SK-N-SH (cell line): ENCODE data around the gene SH3GLB1. TPM values are rescaled to one million over a fixed set of nuclear protein-coding genes. Genes with fewer than 3 reads are reported as not detected.
A peak's percentile ranks its signal among the peaks of the same experiment; 100 is the strongest.

Experiments
- CTCF ChIA-PET: fragments of 300-600, 350-600 bp; formaldehyde crosslinking; extraction: SDS; loops from one replicate; lab custom pipeline; 2021; lab: Yijun Ruan, JAX
- POLR2A ChIA-PET: fragments of 350-600 bp; sonication (Branson Sonifier 250); formaldehyde crosslinking; extraction: SDS; loops from one replicate; lab custom pipeline; 2020; ENCODE audit warnings: antibody characterized with exemption, inconsistent platforms; lab: Yijun Ruan, JAX
- DNase-seq: peaks from one replicate; pipeline ENCODE4 v3.0.0; 2012
- H2AFZ ChIP-seq: fragments of 200-600 bp; sonication (generic); 2 replicates; pipeline ENCODE4 v1.8.1; 2016; ENCODE audit warnings: antibody characterized with exemption, mild to moderate bottlenecking, low read depth
- H3F3A ChIP-seq: fragments of 200-600 bp; sonication (generic); replicated peaks from 2 replicates; pipeline ENCODE3; 2016; ENCODE audit warnings: antibody characterized with exemption, mild to moderate bottlenecking; ENCODE audit not compliant: insufficient read depth
- H3K27ac ChIP-seq, 2 experiments: fragments of 200-500 bp in 1 of 2; fragments of 200-600 bp in 1 of 2; sonication (Bioruptor generic) in 1 of 2; sonication (generic), shearing (Covaris generic) in 1 of 2; 2 replicates each; pipeline versions ENCODE4 v1.5.1 to v1.6.1; 2014 to 2016; ENCODE audit warnings: low read depth in 2 of 2, inconsistent platforms in 1 of 2, low read length in 1 of 2, mild to moderate bottlenecking in 1 of 2, mixed read lengths in 1 of 2
- H3K27me3 ChIP-seq: fragments of 200-600 bp; sonication (generic), shearing (Covaris generic); 2 replicates; pipeline ENCODE4 v1.6.1; 2016; ENCODE audit warnings: mixed run types; ENCODE audit not compliant: insufficient read depth
- H3K36me3 ChIP-seq, 2 experiments: fragments of 200-500 bp in 1 of 2; fragments of 200-600 bp in 1 of 2; sonication (Bioruptor generic) in 1 of 2; sonication (generic) in 1 of 2; replicated peaks in 1 of 2; 2 replicates each; pipeline versions ENCODE3 to v1.5.1; 2014 to 2016; ENCODE audit warnings: low read length in 1 of 2, mild to moderate bottlenecking in 1 of 2; ENCODE audit not compliant: insufficient read depth in 2 of 2, control insufficient read depth in 1 of 2
- H3K4me1 ChIP-seq, 2 experiments: fragments of 200-500 bp in 1 of 2; fragments of 200-600 bp in 1 of 2; sonication (Bioruptor generic) in 1 of 2; sonication (generic), shearing (Covaris generic) in 1 of 2; 2 replicates each; pipeline versions ENCODE4 v1.5.1 to v1.6.1; 2014 to 2016; ENCODE audit warnings: low read depth in 1 of 2, low read length in 1 of 2, mixed run types in 1 of 2; ENCODE audit not compliant: insufficient read depth in 2 of 2, control insufficient read depth in 1 of 2
- H3K4me2 ChIP-seq: fragments of 200-600 bp; sonication (generic), shearing (Covaris generic); 2 replicates; pipeline ENCODE4 v1.6.1; 2017; ENCODE audit warnings: mixed run types
- H3K4me3 ChIP-seq, 2 experiments: fragments of 200-500 bp in 1 of 2; fragments of 200-600 bp in 1 of 2; sonication (Bioruptor generic) in 1 of 2; sonication (generic), shearing (Covaris generic) in 1 of 2; 2 replicates each; pipeline versions ENCODE4 v1.5.1 to v1.8.1; 2014 to 2016; ENCODE audit warnings: low read depth in 2 of 2, inconsistent platforms in 1 of 2, low read length in 1 of 2, mild to moderate bottlenecking in 1 of 2, mixed read lengths in 1 of 2, moderate library complexity in 1 of 2
- H3K79me2 ChIP-seq: fragments of 200-600 bp; sonication (generic); 2 replicates; pipeline ENCODE4 v1.8.1; 2017; ENCODE audit warnings: mild to moderate bottlenecking; ENCODE audit not compliant: insufficient read depth
- H3K9ac ChIP-seq: fragments of 200-600 bp; sonication (generic); 2 replicates; pipeline ENCODE4 v1.6.1; 2017; ENCODE audit warnings: mixed run types
- H3K9me2 ChIP-seq: fragments of 200-600 bp; sonication (generic); 2 replicates; pipeline ENCODE4 v1.6.1; 2017; ENCODE audit warnings: mixed run types
- H3K9me3 ChIP-seq: fragments of 200-600 bp; sonication (generic); 2 replicates; pipeline ENCODE4 v1.6.1; 2017; ENCODE audit warnings: mixed run types, mild to moderate bottlenecking, moderate library complexity
- H4K20me1 ChIP-seq: fragments of 200-600 bp; sonication (generic); 2 replicates; pipeline ENCODE4 v1.6.1; 2017; ENCODE audit warnings: mild to moderate bottlenecking, mixed run types; ENCODE audit not compliant: insufficient read depth
- EP300 ChIP-seq, 2 experiments: IDR thresholded peaks; 2 replicates each; pipeline versions ENCODE4 v1.4.0 to v1.6.1; 2012; ENCODE audit warnings: borderline replicate concordance in 1 of 2, low read depth in 1 of 2, low read length in 1 of 2
- EZH2phosphoT487 ChIP-seq: fragments of 200-600 bp; sonication (generic); IDR thresholded peaks from 2 replicates; pipeline ENCODE4 v1.6.1; 2017; ENCODE audit warnings: low read depth, mixed run types, mild to moderate bottlenecking, antibody characterized with exemption, moderate library complexity, borderline replicate concordance
- FOSL2 ChIP-seq: IDR thresholded peaks from 2 replicates; pipeline ENCODE4 v1.4.0; 2012; ENCODE audit warnings: low read depth, mild to moderate bottlenecking, moderate library complexity, borderline replicate concordance
- GABPA ChIP-seq: IDR thresholded peaks from 2 replicates; pipeline ENCODE4 v1.4.0; 2012; ENCODE audit warnings: low read depth, mild to moderate bottlenecking
- JUND ChIP-seq: IDR thresholded peaks from 2 replicates; pipeline ENCODE4 v1.4.0; 2012
- MAX ChIP-seq: IDR thresholded peaks from 2 replicates; pipeline ENCODE4 v1.4.0; 2012; ENCODE audit warnings: low read depth
- POLR2AphosphoS5 ChIP-seq: IDR thresholded peaks from 2 replicates; pipeline ENCODE4 v1.6.1; 2012; ENCODE audit warnings: low read depth, low read length
- RAD21 ChIP-seq: IDR thresholded peaks from 2 replicates; pipeline ENCODE4 v1.6.1; 2012; ENCODE audit warnings: mild to moderate bottlenecking, low read length
- REST ChIP-seq: IDR thresholded peaks from 2 replicates; pipeline ENCODE4 v1.6.1; 2012; ENCODE audit warnings: mild to moderate bottlenecking, low read depth, low read length, moderate library complexity
- RFX5 ChIP-seq: IDR thresholded peaks from 2 replicates; pipeline ENCODE4 v1.6.1; 2012; ENCODE audit warnings: mild to moderate bottlenecking, improper control_type of control experiment, low read length
- RXRA ChIP-seq: IDR thresholded peaks from 2 replicates; pipeline ENCODE4 v1.4.0; 2012; ENCODE audit warnings: low read depth, mild to moderate bottlenecking, borderline replicate concordance
- SIN3A ChIP-seq: IDR thresholded peaks from 2 replicates; pipeline ENCODE4 v1.6.1; 2012; ENCODE audit warnings: low read depth, mild to moderate bottlenecking, low read length, moderate library complexity, borderline replicate concordance
- SMC3 ChIP-seq: IDR thresholded peaks from 2 replicates; pipeline ENCODE4 v1.6.1; 2012; ENCODE audit warnings: low read depth, low read length, improper control_type of control experiment
- YY1 ChIP-seq: IDR thresholded peaks from 2 replicates; pipeline ENCODE4 v1.4.0; 2012; ENCODE audit warnings: low read depth, mild to moderate bottlenecking
- WGBS: methylation state at CpG from one replicate; pipeline ENCODE4 v1.1.6; 2017; ENCODE audit warnings: low lambda C conversion rate; 5-methylcytosine and 5-hydroxymethylcytosine counted together
- polyA plus RNA-seq, 3 experiments: library from polyadenylated mRNA; depleted of rRNA; stranded (reverse); fragments of >200 nt; gene quantifications; 2 replicates each; pipeline ENCODE4 v1.2.3, GENCODE V29; 2012
- TF ChIP-seq, protein P1 (sequence below): IDR thresholded peaks from 2 replicates; pipeline ENCODE4 v1.4.0; 2012; ENCODE audit warnings: low read depth, borderline replicate concordance
- TF ChIP-seq, protein P2 (sequence below): fragments of 200-600 bp; sonication (generic); IDR thresholded peaks from 2 replicates; pipeline ENCODE4 v1.6.1; 2017; ENCODE audit warnings: antibody characterized with exemption, mild to moderate bottlenecking, moderate library complexity
- TF ChIP-seq, protein P3 (sequence below): IDR thresholded peaks from 2 replicates; pipeline ENCODE4 v1.4.0; 2012; ENCODE audit warnings: low read depth, borderline replicate concordance

The SH3GLB1 gene
- polyA plus RNA-seq, 1 of the 3 experiments (the other 2 are of a cell fraction): 13.2 TPM

GRCh38 chr1:86687595-86687994, 16.8 kb upstream of the SH3GLB1 start:
- Histone ChIP-seq H3K9me3 (no peaks in the 10 kb centered on the region), H4K20me1 (no peaks in the 10 kb centered on the region), H3K27me3 (no peaks in the 10 kb centered on the region; the same call in 1 of the 2 replicates), H2AFZ (no peak overlapping the region), H3K27ac (no peak overlapping the region), H3F3A (peaks cover 3% of the 10 kb centered on the region), H3K9ac (no peak overlapping the region), H3K4me3 (no peak overlapping the region), H3K4me2 (no peak overlapping the region), H3K79me2 (no peaks in the 10 kb centered on the region), H3K9me2 (no peaks in the 10 kb centered on the region), H3K4me1 (no peaks in the 10 kb centered on the region), H3K36me3 (no peaks in the 10 kb centered on the region)
- DNase-seq: peak; percentile 11
- ChIA-PET POLR2A (no interaction called here), CTCF (interaction anchor here (0.9 to 1.8 kb wide), 4 partner anchors 10 to 198 kb away, joined by 3 to 5 read pairs (median 3); partner anchors contain the start of gene SH3GLB1)
- TF ChIP-seq, protein P1, sequence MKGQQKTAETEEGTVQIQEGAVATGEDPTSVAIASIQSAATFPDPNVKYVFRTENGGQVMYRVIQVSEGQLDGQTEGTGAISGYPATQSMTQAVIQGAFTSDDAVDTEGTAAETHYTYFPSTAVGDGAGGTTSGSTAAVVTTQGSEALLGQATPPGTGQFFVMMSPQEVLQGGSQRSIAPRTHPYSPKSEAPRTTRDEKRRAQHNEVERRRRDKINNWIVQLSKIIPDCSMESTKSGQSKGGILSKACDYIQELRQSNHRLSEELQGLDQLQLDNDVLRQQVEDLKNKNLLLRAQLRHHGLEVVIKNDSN: no peak
- TF ChIP-seq, protein P2, sequence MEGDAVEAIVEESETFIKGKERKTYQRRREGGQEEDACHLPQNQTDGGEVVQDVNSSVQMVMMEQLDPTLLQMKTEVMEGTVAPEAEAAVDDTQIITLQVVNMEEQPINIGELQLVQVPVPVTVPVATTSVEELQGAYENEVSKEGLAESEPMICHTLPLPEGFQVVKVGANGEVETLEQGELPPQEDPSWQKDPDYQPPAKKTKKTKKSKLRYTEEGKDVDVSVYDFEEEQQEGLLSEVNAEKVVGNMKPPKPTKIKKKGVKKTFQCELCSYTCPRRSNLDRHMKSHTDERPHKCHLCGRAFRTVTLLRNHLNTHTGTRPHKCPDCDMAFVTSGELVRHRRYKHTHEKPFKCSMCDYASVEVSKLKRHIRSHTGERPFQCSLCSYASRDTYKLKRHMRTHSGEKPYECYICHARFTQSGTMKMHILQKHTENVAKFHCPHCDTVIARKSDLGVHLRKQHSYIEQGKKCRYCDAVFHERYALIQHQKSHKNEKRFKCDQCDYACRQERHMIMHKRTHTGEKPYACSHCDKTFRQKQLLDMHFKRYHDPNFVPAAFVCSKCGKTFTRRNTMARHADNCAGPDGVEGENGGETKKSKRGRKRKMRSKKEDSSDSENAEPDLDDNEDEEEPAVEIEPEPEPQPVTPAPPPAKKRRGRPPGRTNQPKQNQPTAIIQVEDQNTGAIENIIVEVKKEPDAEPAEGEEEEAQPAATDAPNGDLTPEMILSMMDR: peak; percentile 50
- TF ChIP-seq RAD21 (peak; percentile 20; the same call in 1 of the 2 replicates), YY1 (no peak), JUND (no peak)
- WGBS: 85% methylated on average over 1 of the region's 1 CpG

DNA sequence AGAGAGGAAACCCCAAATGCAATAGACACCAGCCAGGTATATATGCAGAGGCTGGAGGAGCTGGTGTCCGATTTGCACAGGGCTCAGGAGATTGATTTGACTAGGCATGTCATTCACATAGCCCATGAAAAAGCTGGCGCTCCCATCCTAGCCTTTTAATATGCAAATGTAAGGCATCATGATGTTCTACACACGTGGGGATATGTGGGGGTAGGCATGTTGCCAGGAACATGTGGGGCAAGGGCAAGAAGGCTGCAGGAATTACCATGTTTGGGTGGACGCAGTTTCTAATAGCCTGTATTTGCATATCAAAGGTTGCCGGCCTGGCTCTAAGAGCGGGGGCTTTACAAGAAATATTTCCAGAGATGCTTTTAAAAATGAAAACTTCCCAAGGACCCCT, 11.7 kb upstream of the SH3GLB1 start:
- no peaks in the 10 kb centered on the region for H3K9me3 ChIP-seq
- CTCF ChIA-PET: interaction anchor here (1.9 to 3.9 kb wide), 2 partner anchors 12 to 192 kb away, joined by 6 to 19 read pairs; partner anchors contain the start of gene SH3GLB1
- no peaks in the 10 kb centered on the region for H3K36me3 ChIP-seq
- POLR2A ChIA-PET: interaction anchor here (1.3 kb wide), 1 partner anchor 12 kb away, joined by 3 read pairs; the partner anchor contains the start of gene SH3GLB1
- H3K9ac ChIP-seq: no peak overlapping the region
- H3K27ac ChIP-seq: no peak overlapping the region
- no peak for DNase-seq
- H2AFZ ChIP-seq: no peak overlapping the region
- H3K9me2 ChIP-seq: no peaks in the 10 kb centered on the region
- no peak overlapping the region for H3K4me2 ChIP-seq
- 62% methylated on average over 6 of the region's 6 CpGs for WGBS
- no peaks in the 10 kb centered on the region; the same call in 1 of the 2 replicates for H3K27me3 ChIP-seq
- no peaks in the 10 kb centered on the region for H3K79me2 ChIP-seq
- no peak overlapping the region for H3K4me3 ChIP-seq
- no peaks in the 10 kb centered on the region for H3F3A ChIP-seq
- H4K20me1 ChIP-seq: no peaks in the 10 kb centered on the region
- 0 out of 4 replicates have a peak, but pooled peaks cover 0 to 4% of the 10 kb centered on the region in 2 experiments for H3K4me1 ChIP-seq
- TF ChIP-seq YY1 (no peak), RXRA (no peak), SMC3 (no peak), FOSL2 (no peak), SIN3A (no peak), POLR2AphosphoS5 (no peak), EP300 (IDR thresholded peaks at IDR 0.05; ENCODE audit: borderline replicate concordance in 1 of 2, low read depth in 1 of 2, low read length in 1 of 2) (no peak), EZH2phosphoT487 (no peak), MAX (no peak), RAD21 (no peak), RFX5 (no peak), REST (no peak), GABPA (no peak)
- TF ChIP-seq, protein P3, sequence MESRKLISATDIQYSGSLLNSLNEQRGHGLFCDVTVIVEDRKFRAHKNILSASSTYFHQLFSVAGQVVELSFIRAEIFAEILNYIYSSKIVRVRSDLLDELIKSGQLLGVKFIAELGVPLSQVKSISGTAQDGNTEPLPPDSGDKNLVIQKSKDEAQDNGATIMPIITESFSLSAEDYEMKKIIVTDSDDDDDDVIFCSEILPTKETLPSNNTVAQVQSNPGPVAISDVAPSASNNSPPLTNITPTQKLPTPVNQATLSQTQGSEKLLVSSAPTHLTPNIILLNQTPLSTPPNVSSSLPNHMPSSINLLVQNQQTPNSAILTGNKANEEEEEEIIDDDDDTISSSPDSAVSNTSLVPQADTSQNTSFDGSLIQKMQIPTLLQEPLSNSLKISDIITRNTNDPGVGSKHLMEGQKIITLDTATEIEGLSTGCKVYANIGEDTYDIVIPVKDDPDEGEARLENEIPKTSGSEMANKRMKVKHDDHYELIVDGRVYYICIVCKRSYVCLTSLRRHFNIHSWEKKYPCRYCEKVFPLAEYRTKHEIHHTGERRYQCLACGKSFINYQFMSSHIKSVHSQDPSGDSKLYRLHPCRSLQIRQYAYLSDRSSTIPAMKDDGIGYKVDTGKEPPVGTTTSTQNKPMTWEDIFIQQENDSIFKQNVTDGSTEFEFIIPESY: no peak
